ENCODE measurements around the gene TFEB.
"Not testable (repeated sequence)": the region's sequence is repeated elsewhere in the genome, so short reads cannot be mapped to it uniquely, and the experiment has no call there.

TFEB gene

DNA sequence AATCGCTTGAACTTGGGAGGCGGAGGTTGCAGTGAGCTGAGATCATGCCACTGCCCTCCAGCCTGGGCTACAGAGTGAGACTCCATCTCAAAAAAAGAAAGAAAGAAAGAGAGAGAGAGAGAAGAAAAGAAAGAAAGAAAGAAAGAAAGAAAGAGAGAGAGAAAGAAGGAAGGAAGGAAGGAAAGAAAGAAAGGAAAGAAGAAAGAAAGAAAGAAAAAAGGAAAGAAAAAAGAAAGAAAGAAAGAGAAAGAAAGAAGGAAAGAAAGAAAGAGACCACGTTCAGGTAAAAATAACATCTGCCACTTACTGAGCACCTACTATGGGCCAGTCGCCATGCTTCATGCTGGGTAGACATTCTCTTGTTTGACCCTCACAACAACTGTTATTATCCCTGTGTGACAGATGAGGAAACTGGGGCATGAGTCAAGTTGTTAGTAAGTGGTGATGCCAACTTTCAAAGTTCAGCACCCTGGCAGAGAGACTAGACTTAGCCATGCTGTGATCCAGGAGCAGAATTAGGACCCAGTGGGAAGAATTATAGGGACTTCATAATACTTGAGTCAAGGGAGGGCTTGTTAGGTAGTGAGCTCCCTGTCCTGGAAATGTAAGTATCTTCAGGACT is 30.7 kb upstream of the TFEB start:
- not testable (repeated sequence) for DNase-seq (ENCODE audit: low read depth in 2 of 2)

DNA sequence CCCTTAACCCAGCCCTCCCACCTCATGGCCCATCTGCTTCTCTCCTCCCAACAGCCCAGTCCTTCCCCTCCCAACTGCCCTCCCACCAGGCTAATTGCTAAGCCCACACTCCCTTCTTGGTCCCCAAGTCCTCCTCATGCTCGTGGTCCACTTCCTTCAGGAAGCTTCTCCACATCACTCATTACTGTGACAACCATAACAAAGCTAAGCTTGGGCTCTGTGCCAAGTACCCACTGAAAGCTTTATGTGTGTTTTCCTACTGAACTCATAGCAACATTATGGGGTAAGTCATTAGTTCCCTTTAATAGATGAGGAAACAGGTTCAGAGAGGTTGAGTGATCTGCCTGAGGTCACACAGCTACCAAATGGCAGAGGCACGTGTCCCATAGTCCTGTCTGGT is 28.1 kb upstream of the TFEB start:
- DNase-seq (ENCODE audit: low read depth in 2 of 2), result no peak

DNA sequence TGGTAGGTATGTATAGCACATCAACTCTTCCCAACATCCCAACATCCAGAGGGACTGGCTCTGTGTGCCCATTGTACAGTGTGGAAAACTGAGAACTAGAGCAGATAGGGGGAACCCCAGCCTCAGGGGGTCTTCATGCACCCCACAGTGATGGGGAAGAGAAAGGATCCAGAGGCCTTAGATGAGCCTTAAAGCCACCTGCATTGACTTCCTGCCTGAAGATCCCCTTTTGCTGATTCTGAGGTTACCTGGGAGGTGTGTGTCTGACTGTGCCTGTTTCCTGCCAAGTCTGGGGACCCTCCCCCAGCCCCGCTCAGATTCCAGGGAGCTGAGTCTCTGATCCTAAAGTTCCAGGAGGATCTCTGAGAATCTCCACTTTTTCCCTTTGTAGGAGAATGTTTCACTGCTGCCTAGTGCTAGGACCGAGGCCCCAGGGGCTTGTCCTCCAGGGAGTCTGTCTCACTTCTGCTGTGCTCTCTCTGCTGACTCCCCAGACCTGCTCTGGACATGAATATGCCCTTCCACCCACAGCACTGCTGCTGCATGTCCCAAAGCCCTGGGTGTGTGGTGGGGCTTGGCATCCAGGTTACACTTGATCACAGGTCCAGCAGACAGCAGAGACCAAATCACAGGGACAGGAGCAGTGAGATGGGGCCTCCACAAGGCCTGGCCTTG is 24.6 kb upstream of the TFEB start:
- no peak for DNase-seq (ENCODE audit: low read depth in 2 of 2)

DNA sequence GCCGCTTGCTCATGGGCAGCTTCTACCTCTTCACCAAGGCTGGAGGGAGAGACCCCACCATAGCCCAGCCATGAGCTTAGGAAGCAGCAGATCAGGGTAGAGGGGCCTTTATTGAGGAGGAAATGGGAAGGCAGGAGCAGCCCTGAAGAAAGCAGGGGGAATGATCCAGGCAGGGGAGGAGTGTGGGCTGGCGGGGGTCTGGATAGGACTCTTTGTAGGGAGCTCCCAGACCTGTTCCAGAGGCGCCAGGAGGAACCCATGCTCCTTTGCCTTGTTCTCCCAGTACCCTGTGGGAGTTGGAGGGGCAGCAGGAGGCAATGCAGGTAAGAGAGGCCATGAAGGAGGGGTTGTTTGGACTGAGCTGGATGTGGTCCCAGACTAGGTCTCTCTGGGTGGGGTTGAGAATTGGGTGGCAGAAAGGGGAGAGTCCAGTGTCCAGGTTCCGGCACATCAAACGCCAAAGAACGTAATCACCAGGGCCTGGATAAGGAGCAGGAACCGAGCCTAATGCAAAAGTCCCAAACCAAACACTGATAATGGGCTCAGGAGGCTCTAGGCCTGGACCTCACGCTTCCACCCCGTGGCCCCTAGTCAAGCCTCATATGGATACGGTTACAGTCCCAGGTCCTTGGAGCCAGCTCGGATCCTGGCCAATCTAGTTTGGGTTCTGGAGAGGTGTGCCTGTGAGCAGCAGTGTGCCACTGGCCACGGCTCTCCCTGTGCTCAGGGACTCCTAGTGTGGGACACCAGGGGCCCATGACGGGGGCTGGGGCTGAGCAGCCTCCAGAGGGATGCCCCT is 23.9 kb upstream of the TFEB start:
- no peak for DNase-seq (ENCODE audit: low read depth in 2 of 2)

DNA sequence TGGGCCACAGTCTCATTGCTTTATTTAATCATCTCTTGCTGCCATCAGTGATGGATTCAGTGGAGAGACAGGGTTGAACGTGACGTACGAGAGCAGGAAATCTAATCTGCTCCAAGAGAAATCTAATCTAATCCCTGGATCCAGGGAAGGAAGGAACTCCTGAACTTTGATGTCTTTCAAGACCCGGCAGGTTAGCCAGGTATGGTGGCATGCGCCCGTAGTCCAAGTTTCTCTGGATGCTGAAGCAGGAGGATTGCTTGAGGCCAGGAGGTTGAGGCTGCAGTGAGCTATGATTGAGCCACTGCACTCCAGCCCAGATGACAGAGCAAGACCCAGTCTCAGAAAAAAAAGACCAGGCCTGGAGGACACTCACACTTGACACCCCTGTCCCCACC is 23.2 kb upstream of the TFEB start:
- no peak for DNase-seq (ENCODE audit: low read depth in 2 of 2)

DNA sequence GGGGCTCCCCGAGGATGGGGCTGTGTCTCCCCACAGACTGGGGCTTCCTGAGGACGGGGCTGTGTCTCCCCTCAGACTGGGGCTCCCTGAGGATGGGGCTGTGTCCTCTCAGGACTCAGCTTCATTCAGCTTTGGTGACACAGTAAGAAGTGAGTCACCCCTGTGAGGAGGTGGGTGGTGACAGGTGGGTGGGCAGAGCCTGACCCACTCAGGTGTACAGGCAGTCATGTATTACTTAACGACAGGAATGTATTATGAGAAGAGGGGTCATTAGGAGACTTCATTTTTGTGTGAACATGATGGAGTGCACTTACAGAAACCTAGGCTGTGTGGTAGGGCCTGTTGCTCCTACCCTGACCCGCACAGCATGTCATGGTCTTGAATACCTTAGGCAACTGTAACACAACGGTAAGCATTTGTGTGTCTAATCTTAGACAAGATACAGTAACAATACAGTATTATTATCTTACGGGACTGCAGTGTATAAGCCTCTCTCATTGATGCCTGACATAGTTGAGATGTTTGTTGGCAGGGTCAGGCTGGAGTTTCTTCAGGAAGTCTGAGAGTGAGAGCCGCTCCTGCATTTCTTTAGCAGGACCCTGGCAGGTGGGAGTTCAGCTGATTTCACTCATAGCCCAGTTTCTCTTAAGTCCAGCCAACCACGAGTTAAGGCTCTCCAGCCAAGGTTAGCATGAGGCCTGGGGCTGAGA is 22.7 kb upstream of the TFEB start:
- DNase-seq (ENCODE audit: low read depth in 2 of 2), result no peak

DNA sequence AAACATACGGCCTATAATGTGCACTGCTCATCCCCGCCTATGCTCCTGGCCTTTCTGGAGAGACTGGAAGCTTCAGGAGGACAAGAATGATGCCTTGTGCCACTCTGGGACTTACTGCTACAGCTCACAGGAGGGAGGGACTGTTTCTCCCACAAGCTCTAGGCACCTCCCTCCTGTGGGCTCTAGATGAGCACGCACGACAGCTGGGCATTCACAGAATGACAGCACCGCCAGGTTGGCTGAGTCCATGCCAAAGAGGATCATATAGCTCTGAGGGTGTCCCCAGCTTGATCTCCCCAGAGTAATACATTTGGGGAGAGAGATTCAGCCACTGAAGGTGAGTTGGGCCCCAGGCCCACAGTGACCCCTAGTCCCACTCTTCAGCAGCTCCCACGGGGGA is 21.9 kb upstream of the TFEB start:
- no peak for DNase-seq (ENCODE audit: low read depth in 2 of 2)

DNA sequence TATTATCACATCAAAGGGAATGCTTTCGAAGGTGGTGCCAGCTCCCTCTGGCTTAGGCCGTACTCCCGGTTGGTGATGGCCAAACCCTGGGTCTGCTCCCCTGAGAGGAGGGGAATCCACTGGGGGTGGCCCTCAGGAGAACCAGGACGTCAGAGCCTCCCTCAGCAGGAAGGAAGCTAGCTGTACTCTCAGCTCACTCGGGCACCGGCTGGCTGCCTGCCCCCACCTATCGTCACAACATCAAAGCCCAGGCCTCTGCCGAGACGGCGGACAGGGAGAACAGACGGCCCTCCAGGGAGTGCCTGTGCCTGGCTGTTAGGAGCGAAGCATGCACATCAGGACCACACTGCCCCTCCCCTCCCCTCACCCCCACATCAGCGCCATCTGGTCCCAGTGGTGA is 20.9 kb upstream of the TFEB start:
- no peak for DNase-seq (ENCODE audit: low read depth in 2 of 2)

DNA sequence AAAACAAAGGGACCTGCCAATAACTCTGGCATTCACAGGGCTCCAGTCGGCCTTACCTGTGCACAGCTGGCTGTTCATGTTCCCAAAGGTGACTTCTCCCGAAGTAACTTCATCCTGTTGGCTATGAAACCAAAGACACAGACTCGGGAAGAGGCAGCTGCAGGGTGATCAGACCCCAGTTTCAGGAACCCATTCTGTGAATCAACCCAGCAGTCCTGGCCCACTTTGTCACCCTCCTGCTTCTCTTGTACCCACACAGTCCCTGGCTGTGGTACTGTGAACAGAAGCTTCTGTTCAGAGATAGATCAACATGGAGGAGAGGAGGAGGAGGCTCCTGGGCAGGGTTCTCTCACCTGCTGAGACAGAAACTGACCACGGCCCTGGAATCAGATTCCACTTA is 20.5 kb upstream of the TFEB start:
- no peak for DNase-seq (ENCODE audit: low read depth in 2 of 2)

DNA sequence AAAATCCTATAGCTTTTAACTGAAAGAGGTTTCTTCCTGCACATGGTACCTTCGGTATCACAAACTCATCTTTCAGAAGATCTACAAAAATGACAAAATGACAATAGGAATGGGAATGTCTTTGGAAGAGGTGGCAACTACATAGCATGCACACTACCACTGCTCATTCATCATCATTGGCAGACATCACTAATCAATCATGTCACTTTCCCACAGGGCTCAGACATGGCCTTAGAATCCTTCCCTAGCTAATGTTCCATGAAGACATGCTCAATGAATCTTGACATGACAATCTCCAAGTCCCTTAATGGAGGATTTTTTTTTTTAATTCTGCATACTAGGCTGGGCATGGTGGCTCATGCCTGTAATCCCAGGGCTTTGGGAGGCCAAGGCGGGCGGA is 15.0 kb upstream of the TFEB start:
- DNase-seq (ENCODE audit: low read depth in 2 of 2), result no peak

DNA sequence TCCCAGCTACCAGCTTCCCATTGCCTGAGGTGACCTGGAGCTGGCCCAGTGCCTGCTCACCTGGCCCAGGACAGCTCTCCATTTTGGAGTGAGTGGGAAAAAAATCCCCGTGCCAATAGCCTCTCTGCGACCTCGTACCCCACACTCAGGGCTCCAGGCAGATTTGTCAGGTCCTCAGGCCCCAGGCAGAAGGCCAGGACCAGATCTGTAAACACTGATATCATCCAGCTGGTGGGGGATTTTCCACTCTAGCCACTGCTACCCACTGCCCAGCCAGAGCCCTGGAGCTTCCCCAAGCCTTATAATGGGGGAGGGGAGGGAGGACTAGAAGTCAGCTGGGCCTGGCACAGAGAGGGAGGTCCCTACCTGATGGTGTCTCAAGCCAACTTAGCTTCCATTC is 13.1 kb upstream of the TFEB start:
- DNase-seq (ENCODE audit: low read depth in 2 of 2), result no peak

DNA sequence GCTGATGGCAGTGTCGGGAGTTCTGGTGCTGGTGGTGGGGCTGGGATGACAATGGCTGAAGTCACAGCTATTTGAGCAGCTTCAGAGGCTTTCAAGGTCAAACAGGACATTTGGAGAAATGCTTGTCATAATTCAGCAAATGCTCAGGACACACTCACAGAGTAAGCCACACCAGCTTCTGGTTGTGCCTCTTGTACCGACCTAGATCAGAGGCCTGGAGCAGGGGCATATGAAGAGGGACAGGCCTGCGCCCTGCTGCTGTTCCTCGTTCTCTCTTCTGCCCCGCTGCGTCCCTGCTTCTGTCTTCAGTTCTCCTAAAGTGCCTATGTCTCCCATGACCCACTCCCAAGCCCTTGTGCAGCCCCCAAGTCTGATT is 12.7 kb upstream of the TFEB start:
- no peak for DNase-seq (ENCODE audit: low read depth in 2 of 2)

DNA sequence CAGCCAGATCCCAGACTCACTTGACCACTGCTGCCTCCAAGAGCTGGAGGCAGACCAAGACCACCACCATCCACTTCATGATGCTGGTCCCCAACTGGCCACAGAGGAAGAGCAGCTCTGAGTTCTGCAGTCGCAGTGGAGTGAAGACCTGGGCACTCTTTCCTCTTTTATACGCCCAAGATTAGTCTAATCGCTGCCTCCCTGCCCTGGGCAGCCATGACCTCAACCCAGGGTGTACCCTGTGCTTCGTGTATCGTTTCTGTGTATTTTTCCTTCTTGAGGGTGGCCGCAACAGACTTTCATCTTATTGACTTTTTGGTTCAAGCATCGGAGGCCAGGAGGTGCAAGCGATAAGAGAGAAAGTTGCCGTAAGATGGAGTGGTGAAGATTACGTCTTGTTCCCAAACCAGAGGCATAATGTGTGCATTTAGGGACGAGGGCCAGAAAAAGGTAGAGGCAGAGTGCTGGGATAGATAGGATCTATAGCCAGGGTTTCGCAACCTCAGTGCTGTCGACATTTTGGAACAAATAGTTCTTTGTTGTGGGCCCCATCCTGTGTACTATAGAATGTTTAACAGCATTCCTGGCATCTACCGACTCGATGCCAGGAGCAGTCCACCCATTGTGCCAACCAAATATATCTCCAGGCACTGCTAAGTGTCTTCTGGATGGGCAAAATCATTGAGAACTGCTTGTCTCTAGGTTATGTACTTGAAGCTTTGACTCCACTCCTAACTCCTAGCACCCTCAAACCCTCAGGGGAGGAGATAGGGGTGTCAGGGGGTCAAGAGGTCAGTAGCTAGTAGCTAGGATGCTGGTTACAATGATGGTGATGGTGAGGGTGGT is 12.1 kb upstream of the TFEB start, which contains the start of gene PGC:
Gene PGC (minus strand): TSS at position 142 of the 846 bp plus-strand sequence. CDS start 63 bp downstream, at position 79.
- DNase-seq (ENCODE audit: low read depth in 2 of 2), result no peak

DNA sequence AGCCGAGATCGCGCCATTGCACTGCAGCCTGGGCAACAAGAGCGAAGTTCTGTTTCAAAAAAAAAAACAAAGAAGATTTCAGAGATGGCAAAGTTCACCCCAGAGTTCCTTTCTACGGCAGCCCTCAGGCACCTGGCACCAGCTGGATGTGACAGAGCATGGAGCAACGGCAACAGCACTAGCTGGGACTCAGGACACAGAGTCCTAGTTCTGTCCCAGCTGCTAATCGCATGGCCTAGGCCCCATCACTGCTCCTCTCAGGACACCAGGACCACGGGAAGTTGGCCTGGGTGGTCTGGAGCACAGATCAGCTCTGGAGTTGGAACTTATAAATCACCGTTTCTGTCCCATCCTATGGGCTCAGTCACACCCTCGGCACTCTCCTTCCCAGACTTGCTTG is 10.7 kb upstream of the TFEB start:
- no peak for DNase-seq (ENCODE audit: low read depth in 2 of 2)

DNA sequence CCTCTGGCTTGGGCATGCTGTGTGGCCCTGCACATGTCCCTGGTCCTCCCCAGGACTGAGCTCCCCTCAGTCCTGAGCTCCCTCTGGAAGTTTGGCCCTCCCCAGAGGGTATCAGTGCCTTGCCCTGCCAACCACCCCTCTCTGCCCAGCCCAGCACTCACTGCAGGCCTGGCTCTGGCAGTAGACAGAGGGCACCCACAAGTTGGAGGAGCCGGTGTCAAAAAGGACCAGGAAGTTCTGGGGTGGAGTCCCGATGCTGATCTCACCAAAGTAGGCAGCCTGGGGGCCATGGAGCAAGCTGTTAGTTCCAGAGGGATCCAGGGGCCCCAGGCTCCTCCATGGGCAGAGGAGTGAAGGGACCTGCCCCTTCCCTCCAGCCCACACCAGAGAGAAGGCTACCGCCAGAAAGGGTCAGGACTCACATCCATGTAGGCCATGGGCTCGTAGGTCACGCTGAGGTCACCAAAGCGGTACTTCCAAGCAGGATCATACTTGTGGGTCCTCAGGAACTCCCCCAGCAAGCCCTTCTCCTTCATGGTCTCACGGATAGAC is 8.9 kb upstream of the TFEB start:
- DNase-seq (ENCODE audit: low read depth in 2 of 2), result no peak

DNA sequence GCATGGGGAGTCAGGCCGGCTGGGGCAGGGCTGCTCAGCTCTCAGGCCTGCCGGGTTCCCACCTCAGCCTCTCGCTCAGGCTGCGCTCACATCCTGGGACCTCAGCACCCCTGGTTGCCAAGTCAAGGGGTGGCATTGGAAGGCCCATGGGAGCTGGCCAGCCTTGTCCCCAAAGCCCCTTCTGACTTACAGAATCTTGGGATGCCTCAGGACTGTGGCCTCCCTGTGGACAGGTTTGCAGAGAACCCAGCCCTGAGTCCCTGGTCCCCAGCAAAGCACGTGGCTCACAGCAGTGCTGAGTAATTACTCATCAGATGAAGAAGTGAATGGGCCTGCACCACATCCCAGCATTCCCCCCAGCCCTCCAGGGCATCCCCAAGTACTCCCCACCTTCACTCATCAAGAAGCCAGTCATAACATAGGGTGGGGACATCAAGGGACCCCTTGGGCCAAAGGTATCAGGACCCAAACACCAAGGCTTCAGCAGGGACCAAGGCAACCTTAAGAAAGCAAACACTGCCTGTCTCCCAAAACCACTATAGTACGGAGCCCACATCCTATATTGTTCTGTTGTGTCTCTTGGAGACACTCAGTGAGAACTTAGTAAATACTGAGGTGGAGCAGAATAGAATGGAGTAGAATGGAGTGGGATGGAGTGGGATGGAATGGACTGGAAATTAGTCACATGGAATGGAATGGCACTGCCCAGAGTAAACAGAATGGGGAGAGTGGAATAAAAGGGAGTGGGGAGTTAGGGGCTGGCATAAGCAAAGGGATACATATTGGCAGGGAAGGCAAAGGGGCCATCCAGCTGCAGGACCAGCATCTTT is 8.2 kb upstream of the TFEB start:
- no peak for DNase-seq (ENCODE audit: low read depth in 2 of 2)

DNA sequence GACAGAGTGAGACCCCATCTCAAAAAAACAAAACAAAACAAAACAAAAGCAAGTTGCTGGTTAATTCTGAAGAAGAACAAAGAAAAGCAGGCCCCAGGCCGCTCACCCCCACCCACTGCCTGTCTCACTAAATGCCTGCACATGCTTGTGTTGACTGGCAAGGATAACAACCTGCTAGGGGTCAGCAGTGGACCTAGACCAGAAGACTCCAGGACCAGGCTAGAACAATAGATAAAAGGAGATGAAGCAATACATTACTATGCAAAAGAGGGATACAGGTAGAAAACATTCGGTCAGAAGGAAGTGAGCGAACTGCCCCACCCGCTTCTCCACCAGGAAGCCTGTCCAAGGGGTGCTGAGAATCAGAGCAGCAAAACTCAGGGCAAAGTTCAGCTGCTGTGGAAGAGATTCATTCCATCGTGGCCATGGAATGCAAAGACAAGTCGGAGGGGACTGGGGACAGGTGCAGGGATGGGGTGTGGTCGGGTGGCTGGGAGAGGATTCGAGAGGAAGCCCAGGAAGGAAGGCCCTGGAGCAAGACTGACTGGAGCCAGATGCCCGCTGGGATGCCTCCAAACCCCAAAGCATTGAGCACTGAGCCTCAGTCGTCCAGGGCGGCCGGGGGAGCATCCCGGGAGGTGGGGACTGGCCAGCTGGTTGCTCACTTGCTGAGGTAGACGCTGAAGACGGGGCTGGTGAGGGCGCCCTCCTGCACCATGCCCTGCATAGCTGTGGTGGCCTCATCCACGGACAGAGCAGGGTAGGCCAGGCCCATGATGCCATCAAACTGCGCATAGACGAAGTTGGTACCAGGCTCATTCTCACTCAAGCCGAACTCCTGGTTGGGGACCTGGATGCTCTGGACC is 6.5 kb upstream of the TFEB start:
- no peak for DNase-seq (ENCODE audit: low read depth in 2 of 2)

DNA sequence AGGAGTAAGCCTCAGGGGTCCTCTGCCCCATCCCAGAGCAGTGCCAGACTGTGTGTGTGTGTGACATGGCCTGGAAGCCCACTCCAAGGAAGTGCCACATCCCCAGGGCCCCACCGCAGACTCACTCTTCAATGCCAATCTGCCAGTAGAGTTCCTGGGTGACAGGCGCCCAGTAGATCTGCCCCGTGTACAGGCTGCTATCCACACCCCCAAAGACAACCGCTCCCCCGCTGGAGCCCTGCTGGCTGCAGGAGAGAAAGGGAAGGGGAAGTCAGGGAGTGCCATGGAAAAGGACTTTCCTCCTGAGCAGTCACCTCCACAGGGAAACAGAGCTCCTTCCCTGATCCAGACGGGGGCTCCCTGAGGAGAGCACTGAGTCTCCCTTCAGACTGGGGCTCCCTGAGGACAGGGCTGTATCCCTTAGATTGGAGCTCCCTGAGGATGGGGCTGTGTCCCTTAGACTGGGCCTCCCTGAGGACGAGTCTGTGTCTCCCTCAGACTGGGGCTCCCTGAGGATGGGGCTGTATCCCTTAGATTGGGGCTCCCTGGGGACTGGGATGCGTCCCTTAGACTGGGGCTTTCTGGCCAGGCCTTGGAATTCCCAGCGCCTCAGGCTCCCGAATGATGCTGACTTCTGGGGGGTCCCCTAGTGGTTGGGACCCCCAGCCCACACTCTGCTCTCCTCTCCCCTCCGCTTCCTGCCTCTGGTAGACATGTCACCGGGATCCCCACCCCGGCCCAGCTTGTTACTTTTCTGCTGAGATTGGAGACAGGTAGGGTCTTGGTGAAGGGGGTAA is 5.2 kb upstream of the TFEB start:
- no peak for DNase-seq (ENCODE audit: low read depth in 2 of 2)

DNA sequence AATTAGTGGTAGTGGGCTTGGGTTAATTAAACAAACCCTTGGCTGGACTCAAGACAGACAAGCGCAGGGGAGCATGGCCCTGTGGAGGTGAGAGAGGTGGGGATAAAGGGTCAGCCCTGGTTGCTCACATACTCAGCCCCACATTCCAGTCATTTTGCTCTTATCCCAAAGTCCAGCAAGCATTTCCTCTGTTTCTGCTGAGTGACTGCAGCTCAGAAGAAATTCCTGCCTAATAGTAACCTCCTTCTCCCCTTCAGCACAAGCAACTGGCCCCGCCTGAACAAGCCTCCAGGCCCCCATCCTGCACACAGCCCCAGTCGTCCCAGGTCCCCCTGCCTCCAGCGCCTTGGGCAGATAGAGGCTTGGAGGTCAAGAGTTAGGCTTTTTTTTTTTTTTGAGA is 3.6 kb upstream of the TFEB start:
- no peak for DNase-seq (ENCODE audit: low read depth in 2 of 2)

Data from stimulated activated CD8-positive, alpha-beta memory T cell treated with anti-CD3 and anti-CD28 coated beads, Interleukin-7, amount 100 ng/mL, for 1 hour (primary cell).